Kidney epithelial cell (primary cell): ENCODE data around the gene KIF24. TPM values are rescaled to one million over a fixed set of nuclear protein-coding genes. Genes with fewer than 3 reads are reported as not detected.
A peak's percentile ranks its signal among the peaks of the same experiment; 100 is the strongest.

Source experiments
- DNase-seq: peaks from one replicate; pipeline ENCODE4 v3.0.0-alpha.2; 2010; ENCODE audit warnings: low read depth
- H3K27me3 ChIP-seq: 2 replicates; pipeline ENCODE4 v1.6.0; 2011; ENCODE audit warnings: low read length; ENCODE audit not compliant: control insufficient read depth, insufficient read depth
- H3K36me3 ChIP-seq: 2 replicates; pipeline ENCODE4 v1.5.1; 2011; ENCODE audit warnings: low read length; ENCODE audit not compliant: control insufficient read depth, insufficient read depth
- H3K4me3 ChIP-seq: 2 replicates; pipeline ENCODE4 v1.5.1; 2011; ENCODE audit warnings: low read depth, mild to moderate bottlenecking, control low read depth, low read length
- total RNA-seq: library from RNA; depleted of rRNA; stranded (reverse); fragments of >200 nt; gene quantifications from 2 replicates; pipeline ENCODE4 v1.2.3, GENCODE V29; 2015
- TF ChIP-seq, protein P1 (sequence below): IDR thresholded peaks from 2 replicates; pipeline ENCODE4 v1.5.1; 2011; ENCODE audit warnings: mild to moderate bottlenecking, moderate library complexity, low read length, control low read depth, inconsistent platforms; ENCODE audit not compliant: insufficient read depth, poor library complexity, severe bottlenecking

The KIF24 gene
- total RNA-seq, 1 donor from 2014 or later, result 1.2 TPM

DNA sequence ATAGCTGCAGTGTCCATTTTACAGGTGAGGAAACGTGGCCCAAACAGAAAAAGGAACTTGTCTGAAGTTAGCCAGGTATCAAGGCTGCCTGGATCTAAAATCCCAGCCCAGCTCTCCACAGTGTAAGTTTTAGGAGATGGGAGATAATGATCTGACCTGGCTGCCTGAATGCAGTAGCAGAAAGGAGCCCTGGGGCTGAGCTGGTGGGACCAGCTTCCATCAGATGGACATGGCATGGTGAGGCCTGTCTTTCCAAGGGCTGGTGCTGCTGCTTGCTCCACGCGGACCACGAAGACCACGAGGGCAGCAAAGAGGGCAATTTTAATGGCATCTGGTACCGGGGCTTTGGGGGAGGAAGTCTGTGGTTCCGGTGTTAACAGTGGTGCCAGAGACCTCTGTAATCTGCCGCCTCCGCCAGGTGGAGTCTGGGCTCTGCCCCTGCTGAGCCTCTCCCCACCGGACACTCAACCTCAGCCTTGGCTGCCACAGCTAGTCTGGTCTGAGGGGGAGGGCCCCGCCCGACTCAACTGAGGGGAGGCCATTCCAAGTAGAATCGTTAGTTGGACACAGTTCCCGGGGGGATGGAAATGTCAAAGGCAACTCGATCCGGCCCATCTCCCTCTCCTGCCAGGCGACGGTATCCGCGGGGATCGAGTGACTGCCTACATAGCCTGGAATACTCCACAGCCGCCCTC lies 47.0 kb upstream of the KIF24 start:
- no peak for DNase-seq
- Histone ChIP-seq H3K27me3 (peaks cover 28% of the 10 kb centered on the region), H3K4me3 (peak overlapping the region; percentile 60), H3K36me3 (no peaks in the 10 kb centered on the region)
- TF ChIP-seq, protein P1, sequence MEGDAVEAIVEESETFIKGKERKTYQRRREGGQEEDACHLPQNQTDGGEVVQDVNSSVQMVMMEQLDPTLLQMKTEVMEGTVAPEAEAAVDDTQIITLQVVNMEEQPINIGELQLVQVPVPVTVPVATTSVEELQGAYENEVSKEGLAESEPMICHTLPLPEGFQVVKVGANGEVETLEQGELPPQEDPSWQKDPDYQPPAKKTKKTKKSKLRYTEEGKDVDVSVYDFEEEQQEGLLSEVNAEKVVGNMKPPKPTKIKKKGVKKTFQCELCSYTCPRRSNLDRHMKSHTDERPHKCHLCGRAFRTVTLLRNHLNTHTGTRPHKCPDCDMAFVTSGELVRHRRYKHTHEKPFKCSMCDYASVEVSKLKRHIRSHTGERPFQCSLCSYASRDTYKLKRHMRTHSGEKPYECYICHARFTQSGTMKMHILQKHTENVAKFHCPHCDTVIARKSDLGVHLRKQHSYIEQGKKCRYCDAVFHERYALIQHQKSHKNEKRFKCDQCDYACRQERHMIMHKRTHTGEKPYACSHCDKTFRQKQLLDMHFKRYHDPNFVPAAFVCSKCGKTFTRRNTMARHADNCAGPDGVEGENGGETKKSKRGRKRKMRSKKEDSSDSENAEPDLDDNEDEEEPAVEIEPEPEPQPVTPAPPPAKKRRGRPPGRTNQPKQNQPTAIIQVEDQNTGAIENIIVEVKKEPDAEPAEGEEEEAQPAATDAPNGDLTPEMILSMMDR, result peak; percentile 49

DNA sequence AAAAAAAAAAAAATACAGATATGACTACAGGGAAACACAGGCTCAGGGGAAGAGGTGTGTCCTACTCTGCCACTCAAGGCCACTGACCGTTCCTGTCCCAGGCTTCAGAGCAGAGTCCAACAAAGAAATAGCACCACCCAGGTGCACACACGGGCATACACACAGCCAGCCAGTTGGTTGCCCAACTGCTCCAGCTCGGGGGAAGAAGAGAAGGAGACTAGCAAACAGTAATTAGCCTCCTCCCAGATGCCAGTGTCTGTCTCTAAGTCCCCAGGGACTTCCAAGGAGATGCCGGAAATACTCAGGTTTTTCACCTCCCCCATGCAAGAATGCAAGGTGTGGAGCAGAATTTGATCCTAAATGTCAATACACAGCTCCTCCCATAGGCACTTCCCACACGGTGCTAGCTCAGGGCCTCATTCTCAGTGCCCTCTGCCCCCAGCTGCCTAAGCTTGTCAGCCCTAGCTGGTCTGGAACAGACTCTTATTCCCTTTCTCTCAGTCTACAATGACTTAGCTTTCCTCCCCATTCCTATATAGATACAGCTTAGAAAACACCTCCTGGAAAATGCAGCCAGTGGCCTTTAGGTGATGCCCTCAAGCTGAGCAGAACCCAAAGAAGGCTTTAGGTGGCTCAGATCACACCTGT lies 46.0 kb upstream of the KIF24 start:
- TF ChIP-seq, protein P1, result no peak
- H3K27me3 ChIP-seq, result peaks cover 23% of the 10 kb centered on the region
- no peak overlapping the region for H3K4me3 ChIP-seq
- DNase-seq, result no peak
- H3K36me3 ChIP-seq, result no peaks in the 10 kb centered on the region

DNA sequence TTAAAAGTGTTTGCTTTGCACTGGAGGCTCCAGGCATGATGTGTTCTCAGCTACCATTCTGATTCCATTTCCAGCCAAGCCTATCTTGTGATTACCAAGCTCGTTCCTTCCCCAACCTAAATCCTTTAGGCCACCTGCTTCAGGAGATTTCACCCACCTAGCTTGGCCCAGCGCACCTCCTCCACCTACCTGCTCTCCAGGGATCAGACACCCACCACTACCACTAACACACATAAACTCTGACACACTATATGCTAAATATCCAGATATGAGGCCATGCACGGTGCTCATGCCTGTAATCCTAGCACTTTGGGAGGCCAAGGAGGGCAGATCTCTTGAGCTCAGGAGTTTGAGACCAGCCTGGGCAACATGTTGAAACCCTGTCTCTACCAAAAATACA lies 45.3 kb upstream of the KIF24 start:
- TF ChIP-seq, protein P1, result no peak
- peaks cover 22% of the 10 kb centered on the region for H3K27me3 ChIP-seq
- H3K36me3 ChIP-seq, result no peaks in the 10 kb centered on the region
- no peak overlapping the region for H3K4me3 ChIP-seq
- DNase-seq, result no peak

DNA sequence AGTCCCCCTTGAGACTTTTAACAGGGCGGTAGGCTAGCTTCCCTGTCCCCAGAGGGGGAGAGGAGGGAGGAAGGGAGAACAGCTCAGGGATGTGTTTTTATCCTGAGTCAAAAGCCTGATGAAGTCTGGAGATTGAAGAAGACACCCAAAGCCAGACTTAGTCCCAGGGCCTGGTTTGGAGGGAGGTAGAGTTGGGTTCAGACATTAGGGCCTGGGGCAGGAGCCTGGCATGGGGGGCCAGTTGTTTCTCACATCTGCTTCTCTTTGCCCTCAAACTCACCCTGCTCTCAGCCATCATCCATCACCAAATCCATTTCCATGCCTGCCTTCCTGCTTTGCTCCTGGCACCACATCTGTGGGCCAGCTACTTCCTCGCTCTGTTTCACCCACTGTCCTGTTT lies 44.7 kb upstream of the KIF24 start:
- H3K4me3 ChIP-seq, result no peak overlapping the region
- TF ChIP-seq, protein P1, result no peak
- H3K27me3 ChIP-seq, result peaks cover 22% of the 10 kb centered on the region
- H3K36me3 ChIP-seq, result no peaks in the 10 kb centered on the region
- no peak for DNase-seq

DNA sequence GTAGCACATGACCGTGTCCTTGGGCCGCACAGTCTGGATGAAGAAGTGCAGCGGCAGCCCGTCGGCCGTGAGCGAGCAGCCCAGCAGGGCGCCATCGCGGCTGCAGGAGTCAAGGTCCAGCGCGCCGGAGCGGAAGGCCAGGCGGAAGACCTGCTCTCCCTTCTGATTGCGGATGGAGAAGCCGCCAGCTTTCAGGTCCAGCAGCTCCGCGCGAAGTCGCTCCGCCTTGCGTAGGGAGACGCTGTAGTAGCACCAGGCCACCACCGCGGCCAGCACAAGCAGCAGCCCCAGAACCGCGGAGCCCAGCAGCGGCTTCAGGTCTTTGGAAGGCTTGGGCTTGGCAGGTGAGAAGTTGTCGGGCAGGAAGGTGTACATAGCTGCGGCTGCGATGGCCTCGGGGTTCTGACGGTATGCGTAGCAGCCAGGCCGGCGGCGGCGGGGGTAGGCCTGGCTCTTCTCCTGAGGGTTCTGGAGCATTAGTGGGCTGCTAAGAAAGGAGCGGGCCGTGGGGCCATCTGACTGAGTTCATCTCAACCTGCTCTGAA lies 43.5 kb upstream of the KIF24 start:
- H3K36me3 ChIP-seq, result no peaks in the 10 kb centered on the region
- peaks cover 22% of the 10 kb centered on the region for H3K27me3 ChIP-seq
- no peak overlapping the region for H3K4me3 ChIP-seq
- TF ChIP-seq, protein P1, result no peak
- no peak for DNase-seq
